CD4-positive, CD25-positive, alpha-beta regulatory T cell (primary cell): ENCODE results near the gene GRIP2. TPM values are rescaled to one million over a fixed set of nuclear protein-coding genes. Genes with fewer than 3 reads are reported as not detected.

Experiments used
- polyA plus RNA-seq, 4 donors: library from polyadenylated mRNA; unstranded; fragments of 300-500 nt; fragmentation: Illumina TruSeq; gene quantifications; one replicate each; pipeline ENCODE4 v1.2.3, GENCODE V29; 2021
- total RNA-seq: library from RNA; stranded (reverse); gene quantifications from one replicate; pipeline ENCODE4 v1.2.3, GENCODE V29; 2022

GRIP2 gene
- total and polyA plus RNA-seq, 5 donors from 2014 or later: 0.18 TPM; not detected in 4

Other genes starting within 250 kb of the GRIP2 start
- gene SLC6A6, start 137.7 kb downstream of the GRIP2 start, total RNA-seq: 73.3 TPM
- 10 to 100 TPM in 1 of 4 donors, 1 to 10 TPM in 3; 6.9 to 12.9 (median 8.2) TPM for gene SLC6A6, start 137.7 kb downstream of the GRIP2 start, polyA plus RNA-seq
- gene CCDC174, start 111.4 kb upstream of the GRIP2 start, total RNA-seq: 55.7 TPM
- gene CCDC174, start 111.4 kb upstream of the GRIP2 start, polyA plus RNA-seq: 10 to 100 TPM; 16.3 to 26.1 (median 19.3) TPM
- gene C3orf20, start 134.8 kb upstream of the GRIP2 start, total RNA-seq: 0.37 TPM
- not detected for gene C3orf20, start 134.8 kb upstream of the GRIP2 start, polyA plus RNA-seq